GM12865 (cell line): Measurements from ENCODE around the gene CHCHD6.

Source experiments
- DNase-seq: peaks from one replicate; pipeline ENCODE4 v3.0.0; 2010; ENCODE audit warnings: low read depth
- H3K4me3 ChIP-seq: 2 replicates; pipeline ENCODE4 v1.5.1; 2011; ENCODE audit warnings: mild to moderate bottlenecking, low read depth, low read length, control low read depth
- CTCF ChIP-seq: IDR thresholded peaks from 2 replicates; pipeline ENCODE4 v1.5.1; 2011; ENCODE audit warnings: low read length, control low read depth, low read depth, inconsistent platforms; ENCODE audit not compliant: insufficient read depth; ENCODE audit errors: missing control alignments

CHCHD6 gene

GRCh38 chr3:126955004-126955790 is 251.2 kb downstream of the CHCHD6 start:
- no peak for TF ChIP-seq CTCF
- peak; percentile 72 for DNase-seq

GRCh38 chr3:126956361-126956760 is 252.3 kb downstream of the CHCHD6 start:
- no peak for DNase-seq
- TF ChIP-seq CTCF = no peak
- H3K4me3 ChIP-seq = no peak overlapping the region

More at GRCh38 chr3:126955004-126955790, 251.2 kb downstream of the CHCHD6 start:
- no peak overlapping the region for H3K4me3 ChIP-seq

GRCh38 chr3:126956866-126957650 is 253.0 kb downstream of the CHCHD6 start:
- no peak for DNase-seq
- H3K4me3 ChIP-seq = no peak overlapping the region
- TF ChIP-seq CTCF = no peak

- H3K4me3 ChIP-seq = no peak overlapping the region
- TF ChIP-seq CTCF = no peak
- DNase-seq = no peak
These were observed 254.0 kb downstream of the CHCHD6 start for GRCh38 chr3:126957776-126958637.

GRCh38 chr3:126958638-126959085 is 254.6 kb downstream of the CHCHD6 start:
- no peak for TF ChIP-seq CTCF
- DNase-seq = no peak
- no peak overlapping the region for H3K4me3 ChIP-seq

- H3K4me3 ChIP-seq = no peak overlapping the region
- TF ChIP-seq CTCF = no peak
- DNase-seq = no peak
These were observed 255.3 kb downstream of the CHCHD6 start for GRCh38 chr3:126959136-126959920.
